ENCODE measurements around the gene CDK19. TPM values are rescaled to one million over a fixed set of nuclear protein-coding genes. Genes with fewer than 3 reads are reported as not detected.

CDK19 gene
- total and polyA plus RNA-seq, 2 of the 4 experiments (the other 2 are of a cell fraction) = 6.0 to 6.8 TPM

DNA sequence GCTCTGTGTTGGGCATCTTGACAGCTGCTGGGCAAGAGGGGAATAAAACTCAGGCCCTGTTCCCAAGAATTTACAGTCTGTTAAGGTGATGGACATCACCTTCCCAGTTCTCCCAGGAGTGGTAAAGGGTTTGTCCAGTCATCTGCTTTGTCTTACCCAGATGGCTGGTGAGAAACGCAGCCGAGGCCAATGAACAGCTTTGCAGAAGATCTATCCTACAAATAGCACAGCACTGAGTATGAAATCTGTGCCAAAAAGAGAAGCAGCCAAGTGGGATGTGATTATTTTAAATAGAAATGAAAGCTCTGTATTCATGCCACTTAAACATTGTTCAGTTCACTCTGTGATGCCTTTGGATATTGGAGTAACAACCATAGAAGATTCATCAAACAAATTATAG lies 206.2 kb downstream of the CDK19 start:
- ATAC-seq (ENCODE audit: low read depth) (peak; percentile 29; the same call in 1 of the 2 replicates), DNase-seq (peak; percentile 19)
- Histone ChIP-seq H3K18ac (ENCODE audit: low read depth, low read length) (no peak overlapping the region), H4K91ac (ENCODE audit: insufficient read depth, low read depth, low read length) (no peak overlapping the region), H3K4ac (ENCODE audit: low read depth, low read length) (no peak overlapping the region), H3K9me3 (ENCODE audit: control insufficient read depth, insufficient read depth, low read length) (no peaks in the 10 kb centered on the region), H3K4me2 (ENCODE audit: low read depth, low read length) (no peak overlapping the region), H4K5ac (ENCODE audit: low read depth, low read length) (no peak overlapping the region), H3K4me1 (ENCODE audit: control insufficient read depth, insufficient read depth, low read length) (no peaks in the 10 kb centered on the region), H3K9me1 (ENCODE audit: insufficient read depth, low read length) (no peaks in the 10 kb centered on the region), H3K79me1 (ENCODE audit: low read depth in 1 of 2, low read length in 2 of 2) (no peaks in the 10 kb centered on the region), H3K4me3 (ENCODE audit: insufficient read depth, low read depth, low read length) (no peak overlapping the region), H3K9ac (ENCODE audit: low read depth, low read length) (no peak overlapping the region), H4K20me1 (ENCODE audit: insufficient read depth, low read length) (no peaks in the 10 kb centered on the region), H2BK15ac (ENCODE audit: low read depth, low read length) (no peak overlapping the region), H3K23ac (ENCODE audit: low read depth, low read length) (no peak overlapping the region), H3K36me3 (ENCODE audit: control insufficient read depth, insufficient read depth, low read length) (0 out of 2 replicates have a peak, but pooled peaks cover 2% of the 10 kb centered on the region), H2AFZ (replicated peaks; ENCODE audit: low read length, poor library complexity) (no peak overlapping the region), H3K27ac (ENCODE audit: insufficient read depth, low read length) (no peak overlapping the region), H2BK20ac (ENCODE audit: low read depth, low read length) (no peak overlapping the region), H3K14ac (replicated peaks; ENCODE audit: low read depth, low read length) (no peak overlapping the region), H2AK5ac (ENCODE audit: low read depth, low read length) (no peak overlapping the region), H2BK5ac (ENCODE audit: low read depth, low read length, poor library complexity, severe bottlenecking) (no peak overlapping the region), H3K27me3 (ENCODE audit: control insufficient read depth, insufficient read depth, low read length) (no peaks in the 10 kb centered on the region), H2AK9ac (replicated peaks; ENCODE audit: low read depth, low read length, poor library complexity) (no peak overlapping the region), H4K8ac (ENCODE audit: low read depth in 2 of 2, low read length in 2 of 2) (no peak overlapping the region), H3K56ac (ENCODE audit: extremely low read depth, insufficient read depth, low read length) (no peak overlapping the region), H2BK120ac (ENCODE audit: low read depth, low read length) (no peak overlapping the region)
- intact Hi-C loops (cut with micrococcal nuclease) (no loop called here), in situ Hi-C loops (cut with MboI; ENCODE audit: low sequenced_read_pairs) (no loop called here), dilution Hi-C loops (cut with HindIII; ENCODE audit: low sequenced_read_pairs, unreplicated experiment) (no loop called here)
- BruUV-seq (replicated peaks) = no TSS peak
- ChIA-PET POLR2A (ENCODE audit: unreplicated experiment) (no interaction called here), CTCF (interaction anchor here (1.4 kb wide), 1 partner anchor 10 kb away, joined by 4 read pairs; no protein-coding TSS in a partner anchor)
- TF ChIP-seq CEBPB (IDR thresholded peaks at IDR 0.05; ENCODE audit: low read depth, low read length) = no peak
- no peak for TF ChIP-seq RFX5 (IDR thresholded peaks at IDR 0.05; ENCODE audit: low read depth, low read length)
- no peak for TF ChIP-seq USF2 (IDR thresholded peaks at IDR 0.05; ENCODE audit: low read depth, low read length)
- TF ChIP-seq POLR2A (IDR thresholded peaks at IDR 0.05; ENCODE audit: low read depth, low read length) = no peak
- TF ChIP-seq, protein P1, sequence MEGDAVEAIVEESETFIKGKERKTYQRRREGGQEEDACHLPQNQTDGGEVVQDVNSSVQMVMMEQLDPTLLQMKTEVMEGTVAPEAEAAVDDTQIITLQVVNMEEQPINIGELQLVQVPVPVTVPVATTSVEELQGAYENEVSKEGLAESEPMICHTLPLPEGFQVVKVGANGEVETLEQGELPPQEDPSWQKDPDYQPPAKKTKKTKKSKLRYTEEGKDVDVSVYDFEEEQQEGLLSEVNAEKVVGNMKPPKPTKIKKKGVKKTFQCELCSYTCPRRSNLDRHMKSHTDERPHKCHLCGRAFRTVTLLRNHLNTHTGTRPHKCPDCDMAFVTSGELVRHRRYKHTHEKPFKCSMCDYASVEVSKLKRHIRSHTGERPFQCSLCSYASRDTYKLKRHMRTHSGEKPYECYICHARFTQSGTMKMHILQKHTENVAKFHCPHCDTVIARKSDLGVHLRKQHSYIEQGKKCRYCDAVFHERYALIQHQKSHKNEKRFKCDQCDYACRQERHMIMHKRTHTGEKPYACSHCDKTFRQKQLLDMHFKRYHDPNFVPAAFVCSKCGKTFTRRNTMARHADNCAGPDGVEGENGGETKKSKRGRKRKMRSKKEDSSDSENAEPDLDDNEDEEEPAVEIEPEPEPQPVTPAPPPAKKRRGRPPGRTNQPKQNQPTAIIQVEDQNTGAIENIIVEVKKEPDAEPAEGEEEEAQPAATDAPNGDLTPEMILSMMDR (conservative IDR thresholded peaks at IDR 0.05; ENCODE audit: low read depth, low read length) = no peak
- no peak for TF ChIP-seq CHD1 (IDR thresholded peaks at IDR 0.05; ENCODE audit: low read depth, low read length)
- WGBS, 2 experiments (ENCODE audit: extremely low coverage in 2 of 2, insufficient read length in 1 of 2) = no CpG with 5 or more reads among the region's 2 CpGs

Measured in IMR-90 (cell line).